GM10847 (cell line): ENCODE data around the gene PXYLP1.

ENCODE experiments used
- POLR2A ChIP-seq: IDR thresholded peaks from 2 replicates; pipeline ENCODE4 v1.6.1; 2011; ENCODE audit not compliant: insufficient read length; ENCODE audit errors: extremely low read depth

The PXYLP1 gene

GRCh38 chr3:141239511-141240281, 8.1 kb downstream of the PXYLP1 start:
- no peak for TF ChIP-seq POLR2A

- no peak for TF ChIP-seq POLR2A
These were observed 8.7 kb downstream of the PXYLP1 start for GRCh38 chr3:141240286-141240685.

GRCh38 chr3:141240687-141241615, 9.3 kb downstream of the PXYLP1 start:
- TF ChIP-seq POLR2A: no peak

- TF ChIP-seq POLR2A: no peak
These were observed 10.2 kb downstream of the PXYLP1 start for GRCh38 chr3:141241616-141242376.

GRCh38 chr3:141242377-141243092, 10.9 kb downstream of the PXYLP1 start:
- TF ChIP-seq POLR2A: no peak

GRCh38 chr3:141243271-141243707, 11.7 kb downstream of the PXYLP1 start:
- TF ChIP-seq POLR2A: no peak

GRCh38 chr3:141246224-141246957, 14.8 kb downstream of the PXYLP1 start:
- TF ChIP-seq POLR2A: no peak

GRCh38 chr3:141246958-141247301, 15.3 kb downstream of the PXYLP1 start:
- TF ChIP-seq POLR2A: no peak

- TF ChIP-seq POLR2A: no peak
These were observed 16.4 kb downstream of the PXYLP1 start for GRCh38 chr3:141248064-141248463.

GRCh38 chr3:141249041-141249440, 17.4 kb downstream of the PXYLP1 start:
- TF ChIP-seq POLR2A: no peak

- TF ChIP-seq POLR2A: no peak
These were observed 18.7 kb downstream of the PXYLP1 start for GRCh38 chr3:141250342-141250741.

- no peak for TF ChIP-seq POLR2A
These were observed 19.2 kb downstream of the PXYLP1 start for GRCh38 chr3:141250828-141251227.

- no peak for TF ChIP-seq POLR2A
These were observed 21.7 kb downstream of the PXYLP1 start for GRCh38 chr3:141253326-141253725.

GRCh38 chr3:141253811-141254210, 22.2 kb downstream of the PXYLP1 start:
- TF ChIP-seq POLR2A: no peak
